ENCODE results near the gene SLC13A3. TPM values are rescaled to one million over a fixed set of nuclear protein-coding genes. Genes with fewer than 3 reads are reported as not detected.

Gene SLC13A3
- total and polyA plus RNA-seq, 2 of the 4 experiments (the other 2 are of a cell fraction), result 2.5 to 4.2 TPM

DNA sequence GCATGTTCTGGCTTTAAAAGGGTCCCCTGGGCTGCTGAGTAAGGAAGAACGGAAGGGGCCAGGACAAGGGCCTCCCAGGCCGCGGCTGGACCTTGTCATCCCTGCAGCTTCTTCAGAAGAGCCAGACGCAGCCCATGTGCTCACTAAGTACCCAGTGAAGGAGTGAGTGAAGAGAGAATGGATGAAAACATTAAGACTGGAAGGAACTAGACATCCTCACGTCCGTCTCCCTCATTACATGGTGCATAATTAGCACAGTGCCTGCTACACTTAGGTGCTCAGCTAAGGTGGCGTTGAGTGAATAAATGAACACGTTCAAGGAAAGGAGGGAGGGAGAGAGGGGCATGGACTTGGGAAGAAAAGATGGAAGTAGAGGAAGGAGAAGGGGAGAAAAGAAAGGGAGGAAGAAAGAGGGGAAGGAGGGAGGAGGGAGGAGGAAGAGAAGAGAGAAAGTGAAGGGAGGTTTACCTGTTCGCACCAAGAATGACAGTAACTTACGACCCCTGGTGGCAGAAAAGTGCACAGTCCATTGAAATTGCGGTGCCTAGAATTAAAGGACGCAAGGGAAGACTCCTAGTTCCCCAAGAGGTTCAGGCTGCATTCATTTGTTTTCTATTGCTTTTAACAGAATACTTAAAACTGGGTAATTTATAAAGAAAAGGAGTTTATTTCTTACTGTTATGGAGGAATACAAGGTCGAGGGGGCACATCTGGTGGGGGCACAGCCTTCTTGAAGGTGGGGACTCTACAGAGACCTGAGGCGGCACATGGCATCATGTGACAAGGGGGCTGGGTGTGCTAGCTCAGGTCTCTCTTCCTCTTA lies 30.0 kb upstream of the SLC13A3 start:
- no peak overlapping the region for H2BK5ac ChIP-seq (ENCODE audit: low read depth, low read length, poor library complexity, severe bottlenecking)
- no peak for ATAC-seq (ENCODE audit: low read depth)
- no TSS peak for BruUV-seq (replicated peaks)
- no peak overlapping the region for H2AFZ ChIP-seq (replicated peaks; ENCODE audit: low read length, poor library complexity)
- DNase-seq, result peak; percentile 44
- CTCF ChIA-PET, result no interaction called here
- no peak overlapping the region for H2AK9ac ChIP-seq (replicated peaks; ENCODE audit: low read depth, low read length, poor library complexity)
- in situ Hi-C loops (cut with MboI; ENCODE audit: low sequenced_read_pairs) (loop anchor here (5.0 kb wide), 1 partner anchor 159 kb away; no protein-coding TSS in a partner anchor), dilution Hi-C loops (cut with HindIII; ENCODE audit: low sequenced_read_pairs, unreplicated experiment) (no loop called here), intact Hi-C loops (cut with micrococcal nuclease) (loop anchor here (1.0 to 5.0 kb wide), 2 partner anchors 124 to 160 kb away; no protein-coding TSS in a partner anchor)
- WGBS, 2 experiments (ENCODE audit: extremely low coverage in 2 of 2, insufficient read length in 1 of 2), result 0% methylated on average over 2 of the region's 14 CpGs; no CpG with 5 or more reads in 1 of the 2 experiments
- H3K4me1 ChIP-seq (ENCODE audit: control insufficient read depth, insufficient read depth, low read length), result peaks cover 10% of the 10 kb centered on the region
- H4K5ac ChIP-seq (ENCODE audit: low read depth, low read length), result no peak overlapping the region
- H3K14ac ChIP-seq (replicated peaks; ENCODE audit: low read depth, low read length), result no peak overlapping the region
- H2BK120ac ChIP-seq (ENCODE audit: low read depth, low read length), result no peak overlapping the region
- no peak overlapping the region for H3K9ac ChIP-seq (ENCODE audit: low read depth, low read length)
- H3K23ac ChIP-seq (ENCODE audit: low read depth, low read length), result no peak overlapping the region
- H3K27ac ChIP-seq (ENCODE audit: insufficient read depth, low read length), result no peak overlapping the region
- H3K36me3 ChIP-seq (ENCODE audit: control insufficient read depth, insufficient read depth, low read length), result peaks cover 6% of the 10 kb centered on the region
- no peaks in the 10 kb centered on the region for H3K27me3 ChIP-seq (ENCODE audit: control insufficient read depth, insufficient read depth, low read length)
- H3K18ac ChIP-seq (ENCODE audit: low read depth, low read length), result no peak overlapping the region
- no peak overlapping the region for H3K4me2 ChIP-seq (ENCODE audit: low read depth, low read length)
- H2BK20ac ChIP-seq (ENCODE audit: low read depth, low read length), result no peak overlapping the region
- H2AK5ac ChIP-seq (ENCODE audit: low read depth, low read length), result no peak overlapping the region
- H2BK15ac ChIP-seq (ENCODE audit: low read depth, low read length), result no peak overlapping the region
- no peaks in the 10 kb centered on the region for H3K9me3 ChIP-seq (ENCODE audit: control insufficient read depth, insufficient read depth, low read length)
- H3K4me3 ChIP-seq (ENCODE audit: insufficient read depth, low read depth, low read length), result no peak overlapping the region
- H4K8ac ChIP-seq (ENCODE audit: low read depth in 2 of 2, low read length in 2 of 2), result no peak overlapping the region
- H4K20me1 ChIP-seq (ENCODE audit: insufficient read depth, low read length), result peaks cover 17% of the 10 kb centered on the region; the same call in 1 of the 2 replicates
- H3K9me1 ChIP-seq (ENCODE audit: insufficient read depth, low read length), result peaks cover 5% of the 10 kb centered on the region; the same call in 1 of the 2 replicates
- H3K4ac ChIP-seq (ENCODE audit: low read depth, low read length), result no peak overlapping the region
- H3K56ac ChIP-seq (ENCODE audit: extremely low read depth, insufficient read depth, low read length), result no peak overlapping the region
- POLR2A ChIA-PET (ENCODE audit: unreplicated experiment), result no interaction called here
- peaks cover 30 to 63% of the 10 kb centered on the region in 2 experiments for H3K79me1 ChIP-seq (ENCODE audit: low read depth in 1 of 2, low read length in 2 of 2)
- no peak overlapping the region for H4K91ac ChIP-seq (ENCODE audit: insufficient read depth, low read depth, low read length)
- TF ChIP-seq ELK1 (IDR thresholded peaks at IDR 0.05; ENCODE audit: borderline replicate concordance, low read depth, low read length), result no peak
- TF ChIP-seq BHLHE40 (IDR thresholded peaks at IDR 0.05; ENCODE audit: low read depth, low read length), result no peak
- no peak for TF ChIP-seq MAFK (IDR thresholded peaks at IDR 0.05; ENCODE audit: low read depth, low read length)
- no peak for TF ChIP-seq CHD1 (IDR thresholded peaks at IDR 0.05; ENCODE audit: low read depth, low read length)
- TF ChIP-seq MXI1 (IDR thresholded peaks at IDR 0.05; ENCODE audit: borderline replicate concordance, low read depth, low read length), result no peak
- TF ChIP-seq RAD21 (IDR thresholded peaks at IDR 0.05; ENCODE audit: low read length), result peak; percentile 66
- peak; percentile 72 for TF ChIP-seq CTCF (conservative IDR thresholded peaks at IDR 0.05; ENCODE audit: low read depth, low read length)
- TF ChIP-seq POLR2A (IDR thresholded peaks at IDR 0.05; ENCODE audit: low read depth, low read length), result no peak
- TF ChIP-seq, protein P1, sequence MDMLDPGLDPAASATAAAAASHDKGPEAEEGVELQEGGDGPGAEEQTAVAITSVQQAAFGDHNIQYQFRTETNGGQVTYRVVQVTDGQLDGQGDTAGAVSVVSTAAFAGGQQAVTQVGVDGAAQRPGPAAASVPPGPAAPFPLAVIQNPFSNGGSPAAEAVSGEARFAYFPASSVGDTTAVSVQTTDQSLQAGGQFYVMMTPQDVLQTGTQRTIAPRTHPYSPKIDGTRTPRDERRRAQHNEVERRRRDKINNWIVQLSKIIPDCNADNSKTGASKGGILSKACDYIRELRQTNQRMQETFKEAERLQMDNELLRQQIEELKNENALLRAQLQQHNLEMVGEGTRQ (IDR thresholded peaks at IDR 0.05; ENCODE audit: low read depth, low read length), result no peak
- no peak for TF ChIP-seq CEBPB (IDR thresholded peaks at IDR 0.05; ENCODE audit: low read depth, low read length)
- no peak for TF ChIP-seq FOS (IDR thresholded peaks at IDR 0.05; ENCODE audit: low read depth, low read length)
- TF ChIP-seq RCOR1 (IDR thresholded peaks at IDR 0.05; ENCODE audit: insufficient replicate concordance, low read length), result no peak
- TF ChIP-seq SMC3 (IDR thresholded peaks at IDR 0.05; ENCODE audit: low read depth, low read length), result peak; percentile 75
- TF ChIP-seq MAZ (IDR thresholded peaks at IDR 0.05; ENCODE audit: borderline replicate concordance, low read depth, low read length), result no peak
- no peak for TF ChIP-seq NFE2L2 (IDR thresholded peaks at IDR 0.05; ENCODE audit: low read depth, low read length)
